Activated T-cell treated with anti-CD3 and anti-CD28 coated beads for 48 hours (primary cell): ENCODE measurements around the gene FKBP5.
"Not testable (repeated sequence)": the region's sequence is repeated elsewhere in the genome, so short reads cannot be mapped to it uniquely, and the experiment has no call there.

Experiments used
- DNase-seq: peaks from one replicate; pipeline ENCODE4 v3.0.0-alpha.2; 2020; ENCODE audit warnings: low read depth

The FKBP5 gene

GRCh38 chr6:35539223-35539622 is 149.5 kb downstream of the FKBP5 start:
- DNase-seq: no peak

GRCh38 chr6:35535847-35536246 is 152.9 kb downstream of the FKBP5 start:
- not testable (repeated sequence) for DNase-seq

GRCh38 chr6:35534407-35535170 is 154.1 kb downstream of the FKBP5 start:
- no peak for DNase-seq

GRCh38 chr6:35533981-35534380 is 154.7 kb downstream of the FKBP5 start:
- no peak for DNase-seq

- no peak for DNase-seq
Measured at GRCh38 chr6:35532126-35532525, 156.6 kb downstream of the FKBP5 start.

- no peak for DNase-seq
Measured at GRCh38 chr6:35524380-35525020, 164.2 kb downstream of the FKBP5 start.
